Activated CD8-positive, alpha-beta memory T cell treated with anti-CD3 and anti-CD28 coated beads, Interleukin-2, amount 50 U/mL, for 24 hours (primary cell): ENCODE results near the gene CCDC196.
"Not testable (repeated sequence)": the region's sequence is repeated elsewhere in the genome, so short reads cannot be mapped to it uniquely, and the experiment has no call there.

Source experiments
- DNase-seq: peaks from one replicate; pipeline ENCODE4 v3.0.0-alpha.2; 2020; ENCODE audit errors: extremely low read depth

CCDC196 gene

DNA sequence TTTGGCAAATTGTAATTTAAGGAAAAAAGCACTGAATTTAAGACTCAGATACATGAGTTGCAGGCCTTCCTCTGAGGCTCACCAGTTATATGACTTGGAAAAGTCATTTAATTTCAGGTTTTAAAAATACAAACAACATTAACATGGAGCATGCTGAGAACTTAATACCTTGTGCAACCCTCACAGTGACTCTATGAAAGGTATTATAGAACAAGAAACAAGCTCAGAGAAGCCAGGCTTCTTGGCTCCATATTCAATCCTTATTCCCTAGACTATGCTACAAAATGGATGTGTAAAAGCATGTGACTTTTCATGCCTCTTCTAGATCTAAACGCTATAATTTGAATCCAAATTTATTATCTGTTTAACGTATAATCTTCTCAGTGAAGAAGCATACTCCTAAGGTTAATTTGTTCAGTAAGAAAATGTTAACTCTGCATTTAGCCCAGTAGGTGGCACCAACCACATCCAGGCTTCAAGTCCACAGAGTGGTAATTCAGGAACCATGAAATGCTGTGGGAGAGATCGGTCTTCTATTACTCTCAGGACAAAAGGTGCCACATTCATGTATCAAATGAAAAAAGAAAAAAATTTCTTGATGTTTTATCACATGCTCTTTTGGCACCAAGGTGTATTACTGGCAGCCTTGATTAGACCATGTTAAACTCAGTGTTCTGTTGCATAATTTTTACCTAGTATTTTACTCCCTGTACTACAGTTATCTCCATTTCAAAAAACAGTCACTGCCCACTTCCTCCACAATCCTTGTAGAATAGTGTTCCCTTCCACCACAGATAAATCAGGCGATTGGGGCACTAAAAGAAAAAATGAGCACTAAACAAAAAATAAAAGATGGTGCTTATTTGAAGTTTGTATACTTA, 9.3 kb downstream of the CCDC196 start:
- DNase-seq, result no peak

DNA sequence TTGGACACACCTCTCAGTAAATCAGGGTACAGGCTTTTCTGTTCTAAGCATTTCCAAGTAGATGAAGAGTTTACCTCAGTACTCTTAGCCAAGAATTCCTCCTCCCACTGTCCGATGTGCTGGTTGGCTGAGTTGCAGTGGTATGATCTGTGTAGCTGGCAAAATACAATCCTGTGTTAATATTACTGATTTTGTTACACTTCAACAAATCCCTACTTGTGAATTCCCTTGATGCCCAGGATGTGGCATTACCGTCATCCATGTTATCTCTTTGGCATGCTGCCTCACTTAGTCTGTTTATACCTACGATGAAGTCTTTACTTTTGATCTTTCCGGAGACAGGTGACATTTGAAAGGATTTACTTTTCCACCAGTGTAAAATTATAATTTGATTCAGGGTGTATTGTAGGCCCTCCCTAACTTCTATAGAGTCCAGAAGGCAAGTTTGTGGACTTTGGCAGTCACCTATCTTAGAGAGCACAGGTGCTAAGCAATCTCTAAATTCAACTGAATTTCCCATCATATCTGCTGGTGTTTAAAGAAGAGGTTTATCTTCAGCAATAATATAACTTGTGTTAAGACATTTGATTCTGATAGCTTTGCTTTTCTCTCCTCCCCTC, 10.1 kb downstream of the CCDC196 start:
- no peak for DNase-seq

DNA sequence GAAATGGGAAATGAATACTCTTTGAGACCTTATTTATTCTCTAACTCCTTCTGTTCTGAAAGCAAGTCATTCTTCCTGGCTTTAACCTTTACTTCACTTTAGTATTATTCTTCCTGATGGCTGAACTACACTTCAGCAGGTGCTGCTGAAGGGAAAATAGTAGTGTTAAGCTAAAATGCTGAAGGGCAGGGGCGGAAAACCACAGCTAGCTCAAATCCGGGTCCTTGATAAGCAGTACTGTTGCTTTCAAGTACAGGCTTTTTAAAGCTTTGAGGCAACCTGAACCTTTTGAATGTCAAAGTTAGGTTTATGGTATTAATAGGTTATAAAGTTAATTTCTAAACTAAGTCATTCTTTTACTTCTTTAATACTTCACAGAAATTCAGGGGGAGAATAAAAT, 10.7 kb downstream of the CCDC196 start:
- DNase-seq, result no peak

DNA sequence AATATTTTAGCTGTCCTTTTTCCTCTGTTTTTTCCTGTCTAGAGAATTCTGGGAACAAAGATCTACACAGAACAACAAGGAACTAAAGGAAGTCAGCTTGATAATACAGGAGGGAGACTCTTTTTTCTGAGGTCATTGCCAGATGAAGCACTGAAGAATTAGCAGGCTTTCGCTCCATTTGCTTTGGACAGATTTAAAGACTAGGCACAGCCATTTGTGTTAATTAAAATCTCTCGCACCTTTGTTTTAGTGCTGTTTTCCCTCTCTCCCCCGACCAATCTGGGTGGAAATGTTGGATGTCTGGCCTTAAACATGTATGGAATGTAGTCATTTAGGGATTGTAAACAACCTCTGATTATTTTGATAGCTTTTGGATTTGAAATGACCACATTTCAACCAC, 12.1 kb downstream of the CCDC196 start:
- DNase-seq, result no peak

DNA sequence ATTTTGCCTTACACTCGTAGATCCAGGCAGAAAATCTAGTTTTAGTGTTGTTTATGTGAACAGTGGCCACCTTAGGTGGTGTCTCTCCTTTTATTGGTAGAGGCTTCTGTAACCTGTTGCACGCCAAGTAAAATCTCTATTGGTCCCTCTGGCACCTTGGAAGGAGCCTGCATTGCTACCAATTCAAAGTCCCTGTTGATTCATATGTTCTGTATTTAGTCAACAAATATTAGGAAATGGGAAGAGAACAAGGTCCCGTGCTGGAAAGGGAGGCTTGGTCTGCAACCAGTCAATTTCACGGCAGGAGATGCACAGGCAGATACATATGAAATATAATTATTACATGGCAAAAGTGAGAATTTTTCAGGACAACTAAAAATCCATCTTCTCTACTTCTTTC, 15.4 kb downstream of the CCDC196 start:
- DNase-seq, result no peak

DNA sequence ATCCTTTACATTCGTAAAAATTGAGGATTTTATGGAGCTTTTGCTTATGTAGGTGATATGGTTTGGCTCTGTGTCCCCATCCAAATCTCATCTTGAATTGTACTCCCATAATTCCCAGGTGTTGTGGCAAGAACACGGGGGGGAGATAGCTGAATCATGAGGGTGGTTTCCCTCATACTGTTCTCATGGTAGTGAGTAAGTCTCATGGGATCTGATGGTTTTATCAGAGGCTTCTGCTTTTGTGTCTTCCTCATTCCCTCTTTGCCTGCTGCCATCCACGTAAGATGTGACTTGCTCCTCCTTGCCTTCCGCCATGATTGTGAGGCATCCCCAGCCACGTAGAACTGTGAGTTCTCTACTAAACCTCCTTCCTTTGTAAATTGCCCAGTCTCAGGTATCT, 16.7 kb downstream of the CCDC196 start:
- DNase-seq, result not testable (repeated sequence)

DNA sequence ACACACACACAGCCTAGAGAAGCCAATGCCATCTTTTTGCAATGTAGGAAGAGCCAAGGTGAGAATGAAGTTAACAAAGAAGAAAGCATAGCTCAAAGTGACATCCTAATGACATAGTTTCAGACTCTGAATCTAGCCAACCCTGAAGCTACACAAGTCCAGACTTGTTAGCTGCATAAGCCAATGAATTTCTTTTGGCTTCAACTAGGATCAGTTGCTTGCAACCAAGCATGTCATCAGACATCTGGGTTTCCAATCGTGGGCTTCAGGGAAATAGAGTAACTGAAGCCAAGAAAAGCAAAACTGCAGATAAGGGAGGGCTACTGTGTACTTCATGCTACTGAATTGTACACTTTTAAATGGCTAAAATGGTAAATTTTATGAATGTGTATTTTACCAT, 17.4 kb downstream of the CCDC196 start:
- no peak for DNase-seq

DNA sequence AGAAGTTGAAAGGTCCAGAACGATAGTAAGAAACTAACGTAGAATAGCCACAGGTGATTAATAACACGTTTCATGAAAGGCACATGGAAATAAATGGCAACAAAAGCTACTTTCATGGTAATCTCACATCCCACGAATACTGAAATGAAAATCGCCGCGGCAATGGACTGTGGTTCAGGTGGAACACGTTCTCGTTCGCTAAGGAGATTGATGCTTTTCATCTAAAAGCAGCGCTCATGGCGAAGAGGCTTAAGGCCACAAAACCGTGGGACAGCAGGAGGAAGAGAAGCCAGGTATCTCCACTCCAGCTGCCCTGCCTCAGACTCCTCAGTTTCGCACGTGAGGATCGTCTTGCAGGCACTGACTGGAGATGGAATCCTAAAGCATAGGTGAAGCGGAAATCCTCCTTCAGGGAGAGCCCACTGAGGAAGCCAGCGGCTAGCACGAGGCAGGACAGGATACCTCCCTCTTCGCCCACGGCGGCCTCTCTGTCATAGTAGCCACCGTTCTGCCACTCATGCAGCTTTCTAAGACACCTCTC, 21.1 kb downstream of the CCDC196 start:
- DNase-seq, result no peak

DNA sequence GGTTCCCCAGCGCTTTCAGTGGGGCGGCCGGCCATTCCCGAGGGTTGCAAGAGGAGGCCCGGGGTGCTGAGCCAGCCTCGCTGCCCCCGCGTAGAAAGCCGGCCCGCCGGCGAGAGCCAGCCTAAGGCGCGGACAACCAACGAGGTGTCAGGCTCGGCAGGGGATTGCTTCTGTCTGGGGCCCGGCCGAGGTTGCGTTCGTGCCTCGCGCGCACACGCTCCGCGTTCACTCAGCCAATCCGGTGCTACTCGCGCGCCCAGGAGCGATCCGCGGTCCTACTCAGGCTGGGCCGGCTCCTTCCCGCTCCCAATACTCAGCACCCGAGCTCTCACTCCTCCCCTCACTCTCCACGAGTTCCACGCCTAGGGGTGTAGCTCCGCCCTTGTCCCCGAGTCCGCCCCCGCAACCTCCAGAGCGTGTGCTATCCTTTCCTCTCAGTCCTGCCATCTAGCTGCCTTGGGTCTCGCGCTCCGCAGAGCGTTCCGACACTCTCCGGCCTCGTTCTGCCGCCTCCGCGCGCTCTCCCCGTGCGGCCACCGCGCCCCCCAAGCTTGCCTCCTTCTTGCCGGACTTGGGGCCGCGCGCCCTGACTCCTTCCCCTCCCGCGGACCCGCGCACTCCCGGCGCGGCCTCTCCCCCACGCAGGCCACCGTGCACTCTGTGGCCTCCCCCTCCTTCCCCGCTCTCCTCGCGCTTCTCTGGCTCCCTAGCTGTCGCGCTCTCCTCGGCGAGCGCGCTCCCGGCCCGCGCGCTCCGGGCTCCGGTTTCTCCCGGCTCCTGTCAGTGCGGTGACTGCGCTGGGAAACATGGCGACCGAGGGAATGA, 21.8 kb downstream of the CCDC196 start, which contains the start of gene GPHN:
GPHN (plus strand) TSS at position 426 of the 825 bp plus-strand sequence.
- peak; percentile 74 for DNase-seq

DNA sequence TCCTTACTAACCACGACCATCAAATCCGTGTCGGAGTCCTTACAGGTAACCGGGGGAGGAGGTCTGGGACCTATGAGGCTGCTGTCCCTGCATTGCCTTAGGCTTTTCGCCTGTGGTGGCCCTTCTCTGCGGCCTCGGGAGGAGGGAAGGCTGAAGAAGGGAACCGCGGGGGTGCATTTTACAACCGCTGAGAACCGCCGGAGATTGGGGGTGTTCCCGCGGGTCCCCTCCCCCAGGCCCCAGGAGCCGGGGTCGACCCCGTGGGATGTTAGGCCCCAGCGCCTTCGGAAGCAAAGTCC, 22.3 kb downstream of the CCDC196 start:
- no peak for DNase-seq

DNA sequence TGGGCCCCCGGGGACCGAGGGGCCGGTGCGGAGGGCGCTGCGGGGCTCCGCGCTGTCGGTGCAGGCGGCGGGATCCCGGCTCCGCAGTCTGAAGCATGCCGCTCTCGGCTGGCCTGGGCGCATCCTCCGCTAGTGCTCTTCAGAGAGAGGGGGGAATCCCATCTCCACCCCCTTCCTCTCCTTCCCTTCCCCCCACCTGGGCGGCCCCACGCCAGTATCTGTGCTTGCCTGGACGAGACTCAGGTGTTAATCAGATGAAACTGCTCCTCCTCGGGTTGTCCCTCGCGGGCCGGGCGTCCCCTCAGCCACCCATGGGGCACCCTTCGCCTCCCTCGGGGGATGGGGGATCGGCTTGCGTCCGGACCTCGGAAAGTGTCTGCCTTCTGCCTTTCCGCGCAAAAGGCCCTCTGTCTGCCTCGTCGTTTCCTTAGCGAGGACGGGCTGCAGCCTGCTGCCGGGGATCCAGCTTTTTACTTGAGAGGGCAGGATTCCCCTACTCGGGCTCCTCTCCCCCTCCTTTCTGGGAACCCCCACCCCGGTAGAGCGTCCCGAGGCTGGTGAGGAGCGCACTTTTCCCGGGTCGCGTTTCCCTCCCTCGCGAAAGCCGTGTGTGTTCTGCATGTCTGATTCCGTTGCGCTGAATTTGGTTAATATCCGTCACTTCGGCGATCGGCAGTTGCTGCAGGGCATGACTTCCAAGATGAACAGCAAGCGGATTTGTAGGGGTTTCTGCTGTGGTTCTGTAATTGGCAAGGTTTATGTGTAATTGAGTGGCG, 22.9 kb downstream of the CCDC196 start:
- no peak for DNase-seq

DNA sequence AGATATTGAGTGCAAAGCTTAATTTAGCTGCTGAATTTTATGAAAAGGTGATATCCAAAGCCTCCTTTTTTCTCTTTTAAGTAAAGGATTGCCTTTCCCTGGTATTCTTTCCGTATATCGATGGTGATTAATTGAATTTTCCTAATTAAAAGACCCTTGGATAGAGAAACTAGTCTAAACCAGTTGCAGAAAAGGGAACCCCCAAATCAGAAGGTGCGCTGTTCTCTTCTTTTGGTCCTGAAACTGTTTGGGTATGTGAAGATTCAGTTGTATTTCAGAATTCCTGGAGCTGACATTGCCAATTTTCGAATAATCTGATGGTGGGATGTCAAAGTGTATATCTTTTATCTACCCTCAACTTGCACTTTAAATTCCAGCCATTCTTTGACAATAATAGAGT, 23.7 kb downstream of the CCDC196 start:
- DNase-seq, result no peak

DNA sequence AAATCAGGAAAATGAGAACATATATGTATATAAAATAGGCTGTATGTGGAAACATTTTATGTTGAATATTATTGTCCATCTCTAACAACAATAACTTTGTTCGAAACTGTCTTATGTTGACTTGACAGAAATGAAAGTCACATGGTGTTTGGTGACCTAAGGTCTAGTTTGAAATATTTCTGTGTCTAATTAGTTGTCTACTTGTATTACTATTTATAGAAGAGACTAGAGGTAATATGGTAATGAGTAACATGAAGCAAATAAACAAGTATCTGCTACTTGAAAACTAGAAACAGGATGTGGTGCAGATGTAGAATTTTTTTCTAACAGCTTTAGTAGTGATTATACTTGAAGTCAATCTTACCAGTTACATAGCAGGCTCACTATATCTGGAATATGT, 25.7 kb downstream of the CCDC196 start:
- no peak for DNase-seq

DNA sequence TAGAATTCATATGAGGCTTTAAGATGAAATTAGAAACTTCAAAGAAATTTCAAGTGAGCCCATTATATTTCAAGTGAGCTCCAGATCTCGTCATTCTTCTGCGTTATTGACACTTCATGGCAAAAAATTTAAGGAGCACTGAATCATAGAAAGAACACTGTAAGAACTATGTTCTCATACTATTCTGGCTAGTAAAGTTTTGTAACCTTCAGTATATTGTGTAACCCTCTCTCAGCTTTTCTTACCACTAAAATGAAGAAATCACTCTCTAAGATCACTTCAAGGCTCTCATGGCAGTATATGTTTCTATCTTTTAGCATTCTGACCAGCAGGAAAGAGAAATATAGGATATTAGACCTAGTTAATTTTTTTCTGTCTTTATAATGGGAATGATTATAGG, 28.0 kb downstream of the CCDC196 start:
- DNase-seq, result no peak

DNA sequence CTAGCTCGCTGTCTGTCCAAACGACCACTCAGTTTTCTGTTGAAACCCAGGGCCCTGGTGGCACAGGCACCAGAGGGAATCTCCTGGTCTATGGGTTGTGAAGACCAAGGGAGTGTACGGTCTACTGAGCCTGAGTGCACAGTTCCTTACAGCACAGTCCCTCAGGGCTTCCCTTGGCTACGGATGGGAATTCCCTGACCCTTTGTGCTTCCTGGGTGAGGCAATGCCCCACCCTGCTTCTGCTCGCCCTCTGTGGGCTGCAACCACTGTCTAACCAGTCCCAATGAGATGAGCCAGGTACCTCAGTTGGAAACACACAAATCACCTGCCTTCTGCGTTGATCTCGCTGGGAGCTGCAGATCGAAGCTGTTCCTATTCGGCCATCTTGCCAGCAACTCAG, 44.4 kb downstream of the CCDC196 start:
- no peak for DNase-seq

DNA sequence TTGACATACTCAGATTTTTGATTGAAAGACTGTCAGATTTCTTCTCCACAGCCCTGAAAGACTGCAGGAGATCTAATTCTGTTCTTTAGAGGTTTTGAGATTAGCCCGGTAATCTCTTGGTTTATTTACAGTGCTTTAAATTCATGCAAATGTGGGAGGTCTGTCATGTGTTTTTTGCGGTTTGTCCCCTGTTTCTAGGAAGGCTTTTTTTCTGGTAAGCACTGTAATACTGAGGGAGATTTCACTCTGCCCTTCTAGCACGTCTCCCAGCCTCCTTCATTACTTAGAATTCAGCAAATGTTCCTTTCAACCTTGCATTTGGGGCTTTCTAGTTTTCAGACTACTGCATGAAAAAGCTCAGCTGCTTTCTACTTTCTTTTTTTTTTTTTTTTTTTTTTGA, 52.9 kb downstream of the CCDC196 start:
- no peak for DNase-seq

DNA sequence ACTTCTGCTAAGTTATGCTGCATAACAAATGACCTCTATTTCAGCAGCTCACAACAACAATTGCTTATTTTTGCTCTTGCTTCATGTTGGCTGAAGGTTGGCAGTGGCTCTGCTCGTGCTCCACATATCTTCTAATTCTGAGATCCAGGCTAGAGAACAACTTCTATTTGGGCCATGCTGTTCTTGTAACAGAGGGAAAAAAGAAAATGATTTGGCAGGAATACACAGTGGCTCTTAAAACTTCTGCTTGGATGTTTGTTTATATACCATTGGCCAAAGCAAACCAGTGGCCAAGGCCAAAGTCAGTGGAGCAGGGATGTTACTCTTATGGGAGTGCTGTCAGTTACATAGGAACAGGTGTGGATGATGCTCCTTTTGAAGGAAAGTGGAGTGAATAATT, 53.9 kb downstream of the CCDC196 start:
- DNase-seq, result no peak

DNA sequence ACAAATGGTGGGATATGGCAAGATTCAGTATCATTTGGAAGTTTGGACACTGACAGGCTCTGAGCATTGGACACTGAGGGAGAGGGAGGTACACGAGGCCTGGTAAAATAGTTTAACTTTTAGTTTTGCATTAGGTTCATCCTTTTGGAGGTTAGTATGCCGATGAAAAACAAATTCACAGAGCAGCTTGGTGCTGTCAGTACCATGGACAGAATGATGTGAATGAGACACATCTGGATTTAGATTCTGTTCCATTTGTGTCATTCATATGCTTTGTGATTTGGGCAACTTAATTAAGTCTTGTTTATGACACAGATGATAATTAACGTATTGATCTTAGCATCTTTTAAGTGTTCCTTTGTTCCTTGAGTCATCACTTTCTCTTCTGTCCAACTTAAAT, 55.5 kb downstream of the CCDC196 start:
- DNase-seq, result no peak

DNA sequence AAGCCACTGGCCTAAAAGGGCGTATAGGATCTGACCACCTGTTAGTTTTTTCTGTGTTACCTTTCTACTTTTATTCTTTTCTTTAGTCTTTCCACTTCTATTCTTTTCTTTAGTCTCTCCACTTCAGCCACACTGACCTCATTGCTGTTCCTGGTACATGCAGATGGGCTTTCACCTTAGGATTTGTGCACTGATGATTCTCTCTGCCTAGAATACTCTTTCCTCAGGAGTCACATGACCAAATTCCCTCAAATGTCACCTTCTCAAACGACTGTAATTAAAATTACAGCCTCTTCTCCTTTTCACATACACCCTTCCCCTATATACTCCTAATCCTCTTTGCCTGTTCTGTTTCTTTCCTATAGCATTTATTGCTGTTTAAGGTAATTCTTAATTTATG, 57.8 kb downstream of the CCDC196 start:
- DNase-seq, result no peak

DNA sequence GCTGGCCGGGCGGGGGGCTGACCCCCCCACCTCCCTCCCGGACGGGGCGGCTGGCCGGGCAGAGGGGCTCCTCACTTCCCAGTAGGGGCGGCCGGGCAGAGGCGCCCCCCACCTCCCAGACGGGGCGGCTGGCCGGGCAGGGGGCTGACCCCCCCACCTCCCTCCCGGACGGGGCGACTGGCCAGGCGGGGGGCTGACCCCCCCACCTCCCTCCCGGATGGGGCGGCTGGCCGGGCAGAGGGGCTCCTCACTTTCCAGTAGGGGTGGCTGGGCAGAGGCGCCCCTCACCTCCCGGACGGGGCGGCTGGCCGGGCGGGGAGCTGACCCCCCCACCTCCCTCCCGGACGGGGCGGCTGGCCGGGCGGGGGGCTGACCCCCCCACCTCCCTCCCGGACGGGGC, 59.0 kb downstream of the CCDC196 start:
- not testable (repeated sequence) for DNase-seq

DNA sequence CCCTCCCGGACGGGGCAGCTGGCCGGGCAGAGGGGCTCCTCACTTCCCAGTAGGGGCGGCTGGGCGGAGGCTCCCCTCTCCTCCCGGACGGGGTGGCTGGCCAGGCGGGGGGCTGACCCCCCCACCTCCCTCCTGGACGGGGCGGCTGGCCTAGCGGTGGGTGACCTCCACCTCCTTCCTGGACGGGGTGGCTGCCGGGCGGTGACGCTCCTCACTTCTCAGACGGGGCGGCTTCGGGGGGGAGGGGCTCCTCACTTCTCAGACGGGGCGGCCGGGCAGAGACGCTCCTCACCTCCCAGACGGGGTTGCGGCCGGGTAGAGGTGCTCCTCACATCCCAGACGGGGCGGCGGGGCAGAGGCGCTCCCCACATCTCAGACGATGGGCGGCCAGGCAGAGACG, 59.6 kb downstream of the CCDC196 start:
- not testable (repeated sequence) for DNase-seq
